ENCODE data around the gene SNX13. TPM values are rescaled to one million over a fixed set of nuclear protein-coding genes. Genes with fewer than 3 reads are reported as not detected.

The SNX13 gene
- total and polyA plus RNA-seq, 2 experiments from 2014 or later: 17.4 to 57.6 TPM

DNA sequence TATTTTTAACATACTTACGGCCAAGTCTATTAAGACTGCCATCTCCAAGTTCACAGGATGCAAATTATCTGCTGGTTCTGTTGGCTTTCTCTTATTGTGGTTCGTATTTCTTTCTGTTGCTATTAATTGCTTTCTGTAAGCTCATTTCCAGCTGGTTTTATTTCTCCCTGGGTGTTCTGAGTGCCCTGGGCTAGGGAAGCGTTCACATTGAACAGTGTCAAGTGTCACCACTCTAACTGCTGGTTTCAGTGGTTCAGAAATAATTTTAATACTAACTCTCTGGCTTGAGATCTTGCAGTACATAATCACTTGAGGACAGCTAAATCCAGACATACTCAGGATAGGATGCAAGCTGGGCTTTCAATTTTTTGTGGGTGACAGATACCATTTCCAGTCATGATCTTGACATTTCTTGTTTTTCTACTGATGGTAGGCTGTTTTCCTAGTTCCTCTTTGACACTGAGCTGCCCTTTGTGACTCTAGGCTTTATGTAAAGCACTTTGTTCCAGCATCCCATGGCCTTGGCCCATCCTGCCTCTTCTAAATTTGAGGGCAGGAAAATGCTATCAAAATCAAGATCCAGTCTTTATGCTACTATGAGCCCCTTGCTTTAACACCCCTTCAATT lies 117.6 kb downstream of the SNX13 start:
- WGBS (ENCODE audit: low lambda C conversion rate, missing lambda C conversion rate): 69% methylated on average over 3 of the region's 3 CpGs
- no peaks in the 10 kb centered on the region for H3K4me1 ChIP-seq (ENCODE audit: insufficient read depth)
- H3K9me2 ChIP-seq (replicated peaks; ENCODE audit: insufficient read depth): no peaks in the 10 kb centered on the region
- no peaks in the 10 kb centered on the region for H3K79me2 ChIP-seq
- H3K9me3 ChIP-seq (ENCODE audit: low read depth): no peaks in the 10 kb centered on the region
- no peaks in the 10 kb centered on the region for H3K36me3 ChIP-seq (replicated peaks; ENCODE audit: insufficient read depth, low read depth)
- no peak for DNase-seq (ENCODE audit: low spot score)
- H2AFZ ChIP-seq: no peak overlapping the region
- no peak overlapping the region for H3K4me2 ChIP-seq
- TF ChIP-seq, protein P1, sequence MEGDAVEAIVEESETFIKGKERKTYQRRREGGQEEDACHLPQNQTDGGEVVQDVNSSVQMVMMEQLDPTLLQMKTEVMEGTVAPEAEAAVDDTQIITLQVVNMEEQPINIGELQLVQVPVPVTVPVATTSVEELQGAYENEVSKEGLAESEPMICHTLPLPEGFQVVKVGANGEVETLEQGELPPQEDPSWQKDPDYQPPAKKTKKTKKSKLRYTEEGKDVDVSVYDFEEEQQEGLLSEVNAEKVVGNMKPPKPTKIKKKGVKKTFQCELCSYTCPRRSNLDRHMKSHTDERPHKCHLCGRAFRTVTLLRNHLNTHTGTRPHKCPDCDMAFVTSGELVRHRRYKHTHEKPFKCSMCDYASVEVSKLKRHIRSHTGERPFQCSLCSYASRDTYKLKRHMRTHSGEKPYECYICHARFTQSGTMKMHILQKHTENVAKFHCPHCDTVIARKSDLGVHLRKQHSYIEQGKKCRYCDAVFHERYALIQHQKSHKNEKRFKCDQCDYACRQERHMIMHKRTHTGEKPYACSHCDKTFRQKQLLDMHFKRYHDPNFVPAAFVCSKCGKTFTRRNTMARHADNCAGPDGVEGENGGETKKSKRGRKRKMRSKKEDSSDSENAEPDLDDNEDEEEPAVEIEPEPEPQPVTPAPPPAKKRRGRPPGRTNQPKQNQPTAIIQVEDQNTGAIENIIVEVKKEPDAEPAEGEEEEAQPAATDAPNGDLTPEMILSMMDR (IDR thresholded peaks at IDR 0.05; ENCODE audit: poor library complexity): no peak
- TF ChIP-seq EZH2 (IDR thresholded peaks at IDR 0.05; ENCODE audit: borderline replicate concordance) (no peak), EZH2phosphoT487 (IDR thresholded peaks at IDR 0.05; ENCODE audit: low read depth, severe bottlenecking, unreplicated experiment) (no peak)
- no peak overlapping the region for H3K27ac ChIP-seq
- H4K20me1 ChIP-seq (ENCODE audit: insufficient read depth, poor library complexity, severe bottlenecking): no peaks in the 10 kb centered on the region
- no peaks in the 10 kb centered on the region for H3K27me3 ChIP-seq
- H3K4me3 ChIP-seq: no peak overlapping the region

DNA sequence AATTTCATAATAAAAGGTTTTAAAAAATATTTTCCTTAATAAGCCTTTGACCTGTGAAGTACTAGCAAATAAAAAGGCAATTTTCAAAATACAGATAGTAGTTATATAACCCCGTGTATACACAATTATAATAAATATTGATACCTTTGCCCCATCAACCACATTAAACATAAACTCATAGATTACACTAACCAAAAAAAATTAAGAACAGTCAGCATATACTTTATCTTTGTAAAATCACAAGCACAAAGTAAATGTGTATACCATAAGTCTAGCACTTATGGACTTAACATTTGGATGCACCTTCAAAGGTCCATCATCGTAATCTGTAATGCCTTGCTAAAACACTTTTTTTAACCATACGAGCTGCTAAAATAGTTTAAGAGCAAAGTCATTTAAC lies 123.4 kb downstream of the SNX13 start:
- TF ChIP-seq EZH2 (IDR thresholded peaks at IDR 0.05; ENCODE audit: borderline replicate concordance) (no peak), EZH2phosphoT487 (IDR thresholded peaks at IDR 0.05; ENCODE audit: low read depth, severe bottlenecking, unreplicated experiment) (no peak)
- TF ChIP-seq, protein P1 (IDR thresholded peaks at IDR 0.05; ENCODE audit: poor library complexity): no peak
- H3K27me3 ChIP-seq: no peaks in the 10 kb centered on the region
- H3K4me3 ChIP-seq: no peak overlapping the region
- H3K4me1 ChIP-seq (ENCODE audit: insufficient read depth): no peaks in the 10 kb centered on the region
- no peak overlapping the region for H3K4me2 ChIP-seq
- H3K9me2 ChIP-seq (replicated peaks; ENCODE audit: insufficient read depth): no peaks in the 10 kb centered on the region
- no peak overlapping the region for H2AFZ ChIP-seq
- H3K79me2 ChIP-seq: peaks cover 6% of the 10 kb centered on the region
- peaks cover 3% of the 10 kb centered on the region for H3K36me3 ChIP-seq (replicated peaks; ENCODE audit: insufficient read depth, low read depth)
- DNase-seq (ENCODE audit: low spot score): no peak
- H3K9me3 ChIP-seq (ENCODE audit: low read depth): peaks cover 6% of the 10 kb centered on the region
- no peak overlapping the region for H3K27ac ChIP-seq
- WGBS (ENCODE audit: low lambda C conversion rate, missing lambda C conversion rate): 79% methylated on average over 3 of the region's 3 CpGs
- H4K20me1 ChIP-seq (ENCODE audit: insufficient read depth, poor library complexity, severe bottlenecking): no peaks in the 10 kb centered on the region

DNA sequence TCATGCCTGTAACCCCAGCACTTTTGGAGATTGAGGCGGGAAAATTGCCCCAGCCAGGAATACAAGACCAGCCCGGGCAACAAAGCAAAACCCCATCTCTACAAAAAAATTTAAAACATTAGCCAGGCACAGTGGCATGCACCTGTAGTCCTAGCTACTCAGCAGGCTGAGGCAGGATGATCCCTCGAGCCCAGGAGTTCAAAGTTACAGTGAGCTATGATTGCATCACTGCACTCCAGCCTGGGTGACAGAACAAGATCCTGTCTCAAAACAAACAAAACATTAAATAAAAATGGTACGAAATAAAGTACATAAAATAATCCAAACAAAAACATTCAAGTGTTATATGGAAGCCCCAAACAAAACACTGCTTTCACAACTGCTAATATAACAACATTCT lies 125.0 kb downstream of the SNX13 start:
- no peak for TF ChIP-seq EZH2phosphoT487 (IDR thresholded peaks at IDR 0.05; ENCODE audit: low read depth, severe bottlenecking, unreplicated experiment)
- TF ChIP-seq, protein P1 (IDR thresholded peaks at IDR 0.05; ENCODE audit: poor library complexity): no peak
- no peak for TF ChIP-seq EZH2 (IDR thresholded peaks at IDR 0.05; ENCODE audit: borderline replicate concordance)
- Histone ChIP-seq H3K4me1 (ENCODE audit: insufficient read depth) (no peaks in the 10 kb centered on the region), H3K4me2 (no peak overlapping the region), H4K20me1 (ENCODE audit: insufficient read depth, poor library complexity, severe bottlenecking) (no peaks in the 10 kb centered on the region), H3K9me3 (ENCODE audit: low read depth) (peaks cover 11% of the 10 kb centered on the region), H3K4me3 (no peak overlapping the region), H3K9me2 (replicated peaks; ENCODE audit: insufficient read depth) (no peaks in the 10 kb centered on the region), H3K79me2 (peaks cover 8% of the 10 kb centered on the region), H2AFZ (no peak overlapping the region), H3K36me3 (replicated peaks; ENCODE audit: insufficient read depth, low read depth) (peaks cover 3% of the 10 kb centered on the region), H3K27ac (no peak overlapping the region), H3K27me3 (no peaks in the 10 kb centered on the region)
- WGBS (ENCODE audit: low lambda C conversion rate, missing lambda C conversion rate): 70% methylated on average over 4 of the region's 4 CpGs
- DNase-seq (ENCODE audit: low spot score): no peak

Measured in hepatocyte (in vitro differentiated cells).